H1 (cell line): ENCODE measurements around the gene METRN. TPM values are rescaled to one million over a fixed set of nuclear protein-coding genes. Genes with fewer than 3 reads are reported as not detected.
A peak's percentile ranks its signal among the peaks of the same experiment; 100 is the strongest.

Experiments
- CTCF ChIA-PET: fragments of 300-600 bp; sonication (Branson Sonifier 250); formaldehyde crosslinking; loops from one replicate; lab custom pipeline; 2021; ENCODE audit not compliant: partially characterized antibody; lab: Charles Lee
- POLR2A ChIA-PET: fragments of 300-600 bp; sonication (Branson Sonifier 250); formaldehyde crosslinking; loops from one replicate; lab custom pipeline; 2021; ENCODE audit warnings: inconsistent platforms; ENCODE audit not compliant: partially characterized antibody; lab: Charles Lee
- DNase-seq, 2 experiments: peaks; one replicate each; pipeline versions ENCODE4 v3.0.0 to v3.0.0-alpha.2; 2010 to 2022; ENCODE audit warnings: low spot score in 2 of 2, low read depth in 1 of 2, mixed read lengths in 1 of 2
- FAIRE-seq: peaks from 2 replicates; lab custom pipeline; 2011; peaks lifted over from hg19 to GRCh38; lab: Jason Lieb, UNC
- H2AFZ ChIP-seq: 2 replicates; pipeline ENCODE4 v1.8.1; 2012; ENCODE audit warnings: low read length, inconsistent platforms
- H2AK5ac ChIP-seq: 2 replicates; pipeline ENCODE4 v1.6.1; 2013; ENCODE audit warnings: low read depth, low read length
- H2BK120ac ChIP-seq: replicated peaks from 2 replicates; pipeline ENCODE3; 2013; ENCODE audit warnings: low read depth, low read length, inconsistent platforms
- H2BK12ac ChIP-seq: 2 replicates; pipeline ENCODE4 v1.6.1; 2013; ENCODE audit warnings: low read depth, low read length
- H2BK15ac ChIP-seq: 2 replicates; pipeline ENCODE4 v1.6.1; 2013; ENCODE audit warnings: low read length
- H2BK20ac ChIP-seq: 2 replicates; pipeline ENCODE4 v1.6.1; 2013; ENCODE audit warnings: low read length
- H2BK5ac ChIP-seq: 2 replicates; pipeline ENCODE4 v1.6.1; 2013; ENCODE audit warnings: low read depth, low read length
- H3K14ac ChIP-seq: 2 replicates; pipeline ENCODE4 v1.6.1; 2013; ENCODE audit warnings: inconsistent platforms; ENCODE audit not compliant: insufficient read length
- H3K18ac ChIP-seq: 2 replicates; pipeline ENCODE4 v1.6.1; 2013; ENCODE audit warnings: low read length; ENCODE audit errors: extremely low read depth
- H3K23ac ChIP-seq: 2 replicates; pipeline ENCODE4 v1.6.1; 2013; ENCODE audit warnings: inconsistent platforms; ENCODE audit not compliant: insufficient read length
- H3K23me2 ChIP-seq: 2 replicates; pipeline ENCODE4 v1.6.1; 2013; ENCODE audit warnings: low read depth, low read length
- H3K27ac ChIP-seq: 2 replicates; pipeline ENCODE4 v1.6.1; 2011; ENCODE audit warnings: low read depth, low read length, inconsistent platforms
- H3K27me3 ChIP-seq, 4 experiments: replicated peaks in 1 of 4; 1 replicate in 1 of 4; 2 replicates in 3 of 4; pipeline versions ENCODE4 v1.6.1 to v1.8.1; 2011 to 2013; ENCODE audit warnings: low read length in 3 of 4, mild to moderate bottlenecking in 3 of 4, inconsistent platforms in 2 of 4, mixed read lengths in 2 of 4, moderate library complexity in 1 of 4; ENCODE audit not compliant: control insufficient read depth in 3 of 4, insufficient read depth in 3 of 4; ENCODE audit errors: extremely low read depth in 1 of 4
- H3K36me3 ChIP-seq, 4 experiments: 2 replicates each; pipeline versions ENCODE4 v1.6.1 to v1.8.1; 2011 to 2013; ENCODE audit warnings: mild to moderate bottlenecking in 4 of 4, low read length in 3 of 4, moderate library complexity in 2 of 4, control low read depth in 1 of 4, inconsistent platforms in 1 of 4; ENCODE audit not compliant: insufficient read depth in 4 of 4, control insufficient read depth in 2 of 4
- H3K4ac ChIP-seq: replicated peaks from 2 replicates; pipeline ENCODE3; 2013; ENCODE audit warnings: low read length, low read depth, mixed read lengths, inconsistent platforms; ENCODE audit not compliant: insufficient read length
- H3K4me1 ChIP-seq, 4 experiments: replicated peaks in 1 of 4; 1 replicate in 1 of 4; 2 replicates in 3 of 4; pipeline versions ENCODE4 v1.6.1 to v1.8.1; 2011 to 2013; ENCODE audit warnings: low read length in 3 of 4, inconsistent platforms in 2 of 4, mixed read lengths in 1 of 4; ENCODE audit not compliant: insufficient read depth in 4 of 4, control insufficient read depth in 3 of 4
- H3K4me2 ChIP-seq, 2 experiments: 2 replicates each; pipeline versions ENCODE4 v1.6.1 to v1.8.1; 2011 to 2013; ENCODE audit warnings: low read depth in 2 of 2, low read length in 2 of 2, control low read depth in 1 of 2, inconsistent platforms in 1 of 2, mild to moderate bottlenecking in 1 of 2; ENCODE audit not compliant: insufficient read depth in 1 of 2
- H3K4me3 ChIP-seq, 4 experiments: fragments of 200-600, 300-600 bp in 1 of 4; sonication (generic), shearing (Covaris generic), sonication (Bioruptor Twin) in 1 of 4; 2 replicates each; pipeline versions ENCODE4 v1.5.1 to v1.8.1; 2011 to 2016; ENCODE audit warnings: low read length in 4 of 4, low read depth in 3 of 4, control low read depth in 2 of 4, inconsistent platforms in 2 of 4, mild to moderate bottlenecking in 2 of 4, mixed read lengths in 1 of 4, moderate library complexity in 1 of 4; ENCODE audit not compliant: insufficient read depth in 2 of 4; ENCODE audit errors: extremely low read depth in 1 of 4
- H3K56ac ChIP-seq: replicated peaks from 2 replicates; pipeline ENCODE3; 2013; ENCODE audit warnings: low read depth, mild to moderate bottlenecking, mixed read lengths, low read length, inconsistent platforms; ENCODE audit not compliant: insufficient read length
- H3K79me1 ChIP-seq: 2 replicates; pipeline ENCODE4 v1.6.1; 2013; ENCODE audit warnings: low read depth, low read length, control low read depth
- H3K79me2 ChIP-seq, 2 experiments: 2 replicates each; pipeline versions ENCODE4 v1.6.1 to v1.8.1; 2012 to 2013; ENCODE audit warnings: low read length in 2 of 2, mild to moderate bottlenecking in 2 of 2, inconsistent platforms in 1 of 2; ENCODE audit not compliant: insufficient read depth in 2 of 2, control insufficient read depth in 1 of 2
- H3K9ac ChIP-seq, 4 experiments: replicated peaks in 1 of 4; 1 replicate in 1 of 4; 2 replicates in 3 of 4; pipeline versions ENCODE4 v1.6.1 to v1.8.1; 2011 to 2013; ENCODE audit warnings: low read depth in 3 of 4, low read length in 3 of 4, control low read depth in 2 of 4, mild to moderate bottlenecking in 2 of 4, moderate library complexity in 2 of 4, inconsistent platforms in 1 of 4; ENCODE audit errors: extremely low read depth in 1 of 4
- H3K9me3 ChIP-seq, 2 experiments: 2 replicates each; pipeline versions ENCODE4 v1.6.1 to v1.8.1; 2012 to 2013; ENCODE audit warnings: mild to moderate bottlenecking in 2 of 2, moderate library complexity in 2 of 2, control low read depth in 1 of 2, inconsistent platforms in 1 of 2, low read depth in 1 of 2, low read length in 1 of 2, mixed read lengths in 1 of 2; ENCODE audit not compliant: insufficient read depth in 2 of 2
- H4K20me1 ChIP-seq, 2 experiments: replicated peaks in 1 of 2; 2 replicates each; pipeline versions ENCODE3 to v1.8.1; 2011 to 2013; ENCODE audit warnings: inconsistent platforms in 2 of 2, low read length in 2 of 2, mild to moderate bottlenecking in 1 of 2; ENCODE audit not compliant: insufficient read depth in 2 of 2, control insufficient read depth in 1 of 2
- H4K5ac ChIP-seq: 2 replicates; pipeline ENCODE4 v1.6.1; 2013; ENCODE audit warnings: low read length, low read depth, mixed read lengths, inconsistent platforms; ENCODE audit not compliant: insufficient read length
- H4K8ac ChIP-seq: 2 replicates; pipeline ENCODE4 v1.8.0; 2013; ENCODE audit warnings: mild to moderate bottlenecking, moderate library complexity, low read length, inconsistent platforms; ENCODE audit not compliant: insufficient read depth; ENCODE audit errors: extremely low read depth
- H4K91ac ChIP-seq: replicated peaks from 2 replicates; pipeline ENCODE3; 2013; ENCODE audit warnings: low read length, mixed read lengths, inconsistent platforms; ENCODE audit not compliant: insufficient read length
- ATF3 ChIP-seq: IDR thresholded peaks from 2 replicates; pipeline ENCODE4 v1.6.1; 2011; ENCODE audit warnings: low read depth, mild to moderate bottlenecking, low read length; ENCODE audit not compliant: insufficient read depth
- SIN3A ChIP-seq, 2 experiments: IDR thresholded peaks in 1 of 2; conservative IDR thresholded peaks in 1 of 2; 2 replicates each; pipeline ENCODE4 v1.6.1; 2011 to 2012; ENCODE audit warnings: low read length in 2 of 2, improper control_type of control experiment in 1 of 2, low read depth in 1 of 2, mild to moderate bottlenecking in 1 of 2
- TCF12 ChIP-seq: IDR thresholded peaks from 2 replicates; pipeline ENCODE4 v1.6.1; 2011; ENCODE audit warnings: low read depth, mild to moderate bottlenecking, low read length
- WGBS, 2 experiments: shearing (Covaris generic) in 1 of 2; methylation state at CpG; one replicate each; pipeline versions ENCODE4 v1.1.6 to v1.1.7; 2013 to 2015; ENCODE audit warnings: low lambda C conversion rate in 2 of 2, mixed read lengths in 2 of 2, inconsistent platforms in 1 of 2, low coverage in 1 of 2, missing lambda C conversion rate in 1 of 2; ENCODE audit not compliant: insufficient replicate concordance in 2 of 2, insufficient coverage in 1 of 2, insufficient read length in 1 of 2; ENCODE audit errors: extremely low coverage in 1 of 2, missing lambda C conversion rate in 1 of 2; 5-methylcytosine and 5-hydroxymethylcytosine counted together
- polyA plus RNA-seq, 7 experiments: library from polyadenylated mRNA; depleted of rRNA in 3 of 7; stranded (reverse) in 5 of 7; unstranded in 2 of 7; fragments of >200 nt in 5 of 7; fragments of 200-250 nt in 2 of 7; gene quantifications; 1 replicate in 5 of 7; 2 replicates in 1 of 7; 4 replicates in 1 of 7; pipeline versions ENCODE4 v1.2.1 to v1.2.3, GENCODE V29; 2011 to 2013; ENCODE audit warnings: missing spikeins in 2 of 7, mixed read lengths in 2 of 7
- total RNA-seq: library from RNA; stranded (reverse); fragmentation: NEBNext Ultra II Directional; extraction: Animal tissue kit (Norgen Biotek cat#: 25700); gene quantifications from 2 replicates; pipeline ENCODE4 v1.2.1, GENCODE V29; 2021

METRN gene
- total and polyA plus RNA-seq, 2 of the 8 experiments (the other 6 are each of a cell fraction or from before 2014, with no cell fraction given), result 18.7 to 25.8 TPM

- no peak overlapping the region for H2BK120ac ChIP-seq
- no peak overlapping the region for H4K5ac ChIP-seq
- H2AFZ ChIP-seq, result no peak overlapping the region
- no peak for FAIRE-seq
- 0 out of 8 replicates have a peak overlapping the region, but pooled peaks of 1 of the 4 experiments have one; percentile 8 for H3K4me3 ChIP-seq
- peaks cover 15% of the 10 kb centered on the region for H3K23me2 ChIP-seq
- H3K36me3 ChIP-seq, result peaks cover 5 to 22% (median 17%) of the 10 kb centered on the region in 4 experiments
- DNase-seq, result peak in 1 of 2 experiments; percentile 87
- peak overlapping the region; percentile 73 for H4K91ac ChIP-seq
- peak overlapping the region; percentile 96; the same call in 1 of the 2 replicates for H2BK12ac ChIP-seq
- peak overlapping the region; percentile 48 for H3K18ac ChIP-seq
- H3K79me1 ChIP-seq, result peaks cover 6% of the 10 kb centered on the region; the same call in 1 of the 2 replicates
- H3K27ac ChIP-seq, result no peak overlapping the region
- no peak overlapping the region for H3K56ac ChIP-seq
- no peak overlapping the region for H3K23ac ChIP-seq
- no peak overlapping the region for H3K4ac ChIP-seq
- POLR2A ChIA-PET, result interaction anchor here (1.4 to 13.3 kb wide), 6 partner anchors 12 to 111 kb away, joined by 4 to 214 read pairs (median 13); partner anchors contain the start of genes ANTKMT, CHTF18, RHOT2 and RPUSD1
- WGBS, 2 experiments, result 83% methylated on average over 47 of the region's 57 CpGs; no CpG with 5 or more reads in 1 of the 2 experiments
- peak overlapping the region; percentile 11 to 52; a peak in 3 of 4 replicates for H3K4me2 ChIP-seq
- no peaks in the 10 kb centered on the region for H3K9me3 ChIP-seq
- no peak overlapping the region for H3K9ac ChIP-seq
- H3K79me2 ChIP-seq, result peaks cover 0 to 12% of the 10 kb centered on the region in 2 experiments; a peak in 1 of 4 replicates
- no peak overlapping the region for H3K14ac ChIP-seq
- peaks cover 4 to 26% of the 10 kb centered on the region in 2 experiments for H4K20me1 ChIP-seq
- peak overlapping the region; percentile 46; the same call in 1 of the 2 replicates for H2BK15ac ChIP-seq
- TF ChIP-seq TCF12 (0 out of 2 replicates have a peak, but pooled peaks have one; percentile 57), ATF3 (no peak), SIN3A (conservative IDR thresholded peaks at IDR 0.05 in 1 of 2, IDR thresholded peaks at IDR 0.05 in 1 of 2; ENCODE audit: low read depth in 1 of 2, low read length in 2 of 2) (0 out of 4 replicates have a peak, but pooled peaks of 1 of the 2 experiments have one; percentile 42)
- H3K27me3 ChIP-seq, result peaks cover 0 to 2% (median 0%) of the 10 kb centered on the region in 4 experiments; a peak in 2 of 7 replicates
- H2BK20ac ChIP-seq, result no peak overlapping the region; the same call in 1 of the 2 replicates
- H3K4me1 ChIP-seq, result peaks cover 0 to 37% (median 31%) of the 10 kb centered on the region in 4 experiments; a peak in 6 of 7 replicates
- CTCF ChIA-PET, result interaction anchor here (0.9 to 12.0 kb wide), 5 partner anchors 10 to 95 kb away, joined by 4 to 75 read pairs (median 6); partner anchors contain the start of genes RHOT2 and WDR24
- H4K8ac ChIP-seq, result peak overlapping the region; percentile 80
- H2AK5ac ChIP-seq, result no peak overlapping the region
- peak overlapping the region; percentile 66; the same call in 1 of the 2 replicates for H2BK5ac ChIP-seq
Measured at GRCh38 chr16:677316-678190, 37.4 kb upstream of the METRN start.
